H1 (cell line): ENCODE data around the gene TRIL. TPM values are rescaled to one million over a fixed set of nuclear protein-coding genes. Genes with fewer than 3 reads are reported as not detected.

Experiments
- CTCF ChIA-PET: fragments of 300-600 bp; sonication (Branson Sonifier 250); formaldehyde crosslinking; loops from one replicate; lab custom pipeline; 2021; ENCODE audit not compliant: partially characterized antibody; lab: Charles Lee
- POLR2A ChIA-PET: fragments of 300-600 bp; sonication (Branson Sonifier 250); formaldehyde crosslinking; loops from one replicate; lab custom pipeline; 2021; ENCODE audit warnings: inconsistent platforms; ENCODE audit not compliant: partially characterized antibody; lab: Charles Lee
- DNase-seq, 2 experiments: peaks; one replicate each; pipeline versions ENCODE4 v3.0.0 to v3.0.0-alpha.2; 2010 to 2022; ENCODE audit warnings: low spot score in 2 of 2, low read depth in 1 of 2, mixed read lengths in 1 of 2
- FAIRE-seq: peaks from 2 replicates; lab custom pipeline; 2011; peaks lifted over from hg19 to GRCh38; lab: Jason Lieb, UNC
- H2AFZ ChIP-seq: 2 replicates; pipeline ENCODE4 v1.8.1; 2012; ENCODE audit warnings: low read length, inconsistent platforms
- H2AK5ac ChIP-seq: 2 replicates; pipeline ENCODE4 v1.6.1; 2013; ENCODE audit warnings: low read depth, low read length
- H2BK120ac ChIP-seq: replicated peaks from 2 replicates; pipeline ENCODE3; 2013; ENCODE audit warnings: low read depth, low read length, inconsistent platforms
- H2BK12ac ChIP-seq: 2 replicates; pipeline ENCODE4 v1.6.1; 2013; ENCODE audit warnings: low read depth, low read length
- H2BK15ac ChIP-seq: 2 replicates; pipeline ENCODE4 v1.6.1; 2013; ENCODE audit warnings: low read length
- H2BK20ac ChIP-seq: 2 replicates; pipeline ENCODE4 v1.6.1; 2013; ENCODE audit warnings: low read length
- H2BK5ac ChIP-seq: 2 replicates; pipeline ENCODE4 v1.6.1; 2013; ENCODE audit warnings: low read depth, low read length
- H3K14ac ChIP-seq: 2 replicates; pipeline ENCODE4 v1.6.1; 2013; ENCODE audit warnings: inconsistent platforms; ENCODE audit not compliant: insufficient read length
- H3K18ac ChIP-seq: 2 replicates; pipeline ENCODE4 v1.6.1; 2013; ENCODE audit warnings: low read length; ENCODE audit errors: extremely low read depth
- H3K23ac ChIP-seq: 2 replicates; pipeline ENCODE4 v1.6.1; 2013; ENCODE audit warnings: inconsistent platforms; ENCODE audit not compliant: insufficient read length
- H3K23me2 ChIP-seq: 2 replicates; pipeline ENCODE4 v1.6.1; 2013; ENCODE audit warnings: low read depth, low read length
- H3K27ac ChIP-seq: 2 replicates; pipeline ENCODE4 v1.6.1; 2011; ENCODE audit warnings: low read depth, low read length, inconsistent platforms
- H3K27me3 ChIP-seq, 4 experiments: replicated peaks in 1 of 4; 1 replicate in 1 of 4; 2 replicates in 3 of 4; pipeline versions ENCODE4 v1.6.1 to v1.8.1; 2011 to 2013; ENCODE audit warnings: low read length in 3 of 4, mild to moderate bottlenecking in 3 of 4, inconsistent platforms in 2 of 4, mixed read lengths in 2 of 4, moderate library complexity in 1 of 4; ENCODE audit not compliant: control insufficient read depth in 3 of 4, insufficient read depth in 3 of 4; ENCODE audit errors: extremely low read depth in 1 of 4
- H3K36me3 ChIP-seq, 4 experiments: 2 replicates each; pipeline versions ENCODE4 v1.6.1 to v1.8.1; 2011 to 2013; ENCODE audit warnings: mild to moderate bottlenecking in 4 of 4, low read length in 3 of 4, moderate library complexity in 2 of 4, control low read depth in 1 of 4, inconsistent platforms in 1 of 4; ENCODE audit not compliant: insufficient read depth in 4 of 4, control insufficient read depth in 2 of 4
- H3K4ac ChIP-seq: replicated peaks from 2 replicates; pipeline ENCODE3; 2013; ENCODE audit warnings: low read length, low read depth, mixed read lengths, inconsistent platforms; ENCODE audit not compliant: insufficient read length
- H3K4me1 ChIP-seq, 4 experiments: replicated peaks in 1 of 4; 1 replicate in 1 of 4; 2 replicates in 3 of 4; pipeline versions ENCODE4 v1.6.1 to v1.8.1; 2011 to 2013; ENCODE audit warnings: low read length in 3 of 4, inconsistent platforms in 2 of 4, mixed read lengths in 1 of 4; ENCODE audit not compliant: insufficient read depth in 4 of 4, control insufficient read depth in 3 of 4
- H3K4me2 ChIP-seq, 2 experiments: 2 replicates each; pipeline versions ENCODE4 v1.6.1 to v1.8.1; 2011 to 2013; ENCODE audit warnings: low read depth in 2 of 2, low read length in 2 of 2, control low read depth in 1 of 2, inconsistent platforms in 1 of 2, mild to moderate bottlenecking in 1 of 2; ENCODE audit not compliant: insufficient read depth in 1 of 2
- H3K4me3 ChIP-seq, 4 experiments: fragments of 200-600, 300-600 bp in 1 of 4; sonication (generic), shearing (Covaris generic), sonication (Bioruptor Twin) in 1 of 4; 2 replicates each; pipeline versions ENCODE4 v1.5.1 to v1.8.1; 2011 to 2016; ENCODE audit warnings: low read length in 4 of 4, low read depth in 3 of 4, control low read depth in 2 of 4, inconsistent platforms in 2 of 4, mild to moderate bottlenecking in 2 of 4, mixed read lengths in 1 of 4, moderate library complexity in 1 of 4; ENCODE audit not compliant: insufficient read depth in 2 of 4; ENCODE audit errors: extremely low read depth in 1 of 4
- H3K56ac ChIP-seq: replicated peaks from 2 replicates; pipeline ENCODE3; 2013; ENCODE audit warnings: low read depth, mild to moderate bottlenecking, mixed read lengths, low read length, inconsistent platforms; ENCODE audit not compliant: insufficient read length
- H3K79me1 ChIP-seq: 2 replicates; pipeline ENCODE4 v1.6.1; 2013; ENCODE audit warnings: low read depth, low read length, control low read depth
- H3K79me2 ChIP-seq, 2 experiments: 2 replicates each; pipeline versions ENCODE4 v1.6.1 to v1.8.1; 2012 to 2013; ENCODE audit warnings: low read length in 2 of 2, mild to moderate bottlenecking in 2 of 2, inconsistent platforms in 1 of 2; ENCODE audit not compliant: insufficient read depth in 2 of 2, control insufficient read depth in 1 of 2
- H3K9ac ChIP-seq, 4 experiments: replicated peaks in 1 of 4; 1 replicate in 1 of 4; 2 replicates in 3 of 4; pipeline versions ENCODE4 v1.6.1 to v1.8.1; 2011 to 2013; ENCODE audit warnings: low read depth in 3 of 4, low read length in 3 of 4, control low read depth in 2 of 4, mild to moderate bottlenecking in 2 of 4, moderate library complexity in 2 of 4, inconsistent platforms in 1 of 4; ENCODE audit errors: extremely low read depth in 1 of 4
- H3K9me3 ChIP-seq, 2 experiments: 2 replicates each; pipeline versions ENCODE4 v1.6.1 to v1.8.1; 2012 to 2013; ENCODE audit warnings: mild to moderate bottlenecking in 2 of 2, moderate library complexity in 2 of 2, control low read depth in 1 of 2, inconsistent platforms in 1 of 2, low read depth in 1 of 2, low read length in 1 of 2, mixed read lengths in 1 of 2; ENCODE audit not compliant: insufficient read depth in 2 of 2
- H4K20me1 ChIP-seq, 2 experiments: replicated peaks in 1 of 2; 2 replicates each; pipeline versions ENCODE3 to v1.8.1; 2011 to 2013; ENCODE audit warnings: inconsistent platforms in 2 of 2, low read length in 2 of 2, mild to moderate bottlenecking in 1 of 2; ENCODE audit not compliant: insufficient read depth in 2 of 2, control insufficient read depth in 1 of 2
- H4K5ac ChIP-seq: 2 replicates; pipeline ENCODE4 v1.6.1; 2013; ENCODE audit warnings: low read length, low read depth, mixed read lengths, inconsistent platforms; ENCODE audit not compliant: insufficient read length
- H4K8ac ChIP-seq: 2 replicates; pipeline ENCODE4 v1.8.0; 2013; ENCODE audit warnings: mild to moderate bottlenecking, moderate library complexity, low read length, inconsistent platforms; ENCODE audit not compliant: insufficient read depth; ENCODE audit errors: extremely low read depth
- H4K91ac ChIP-seq: replicated peaks from 2 replicates; pipeline ENCODE3; 2013; ENCODE audit warnings: low read length, mixed read lengths, inconsistent platforms; ENCODE audit not compliant: insufficient read length
- ATF2 ChIP-seq: IDR thresholded peaks from 2 replicates; pipeline ENCODE4 v1.6.1; 2012; ENCODE audit warnings: low read length, inconsistent platforms
- BRCA1 ChIP-seq: IDR thresholded peaks from 2 replicates; pipeline ENCODE4 v1.6.1; 2012; ENCODE audit warnings: low read depth, low read length, improper control_type of control experiment
- CBX5 ChIP-seq: fragments of 300-800, 300-1000 bp; sonication (generic); IDR thresholded peaks from 2 replicates; pipeline ENCODE4 v1.7.1; 2016; ENCODE audit warnings: antibody characterized with exemption, low read length, low read depth
- CEBPB ChIP-seq: IDR thresholded peaks from 2 replicates; pipeline ENCODE4 v1.6.1; 2012; ENCODE audit warnings: low read depth, low read length
- EZH2 ChIP-seq: fragments of 200-600 bp; sonication (generic); IDR thresholded peaks from 2 replicates; pipeline ENCODE4 v1.7.1; 2012; ENCODE audit warnings: low read depth, mild to moderate bottlenecking, moderate library complexity, low read length, inconsistent platforms; ENCODE audit not compliant: severe bottlenecking
- POLR2A ChIP-seq, 2 experiments: IDR thresholded peaks; 1 replicate in 1 of 2; 2 replicates in 1 of 2; pipeline ENCODE4 v1.6.1; 2011; ENCODE audit warnings: low read depth in 2 of 2, low read length in 2 of 2, mild to moderate bottlenecking in 2 of 2; ENCODE audit errors: control extremely low read depth in 1 of 2
- SIRT6 ChIP-seq: IDR thresholded peaks from one replicate; pipeline ENCODE4 v1.7.1; 2012; ENCODE audit warnings: low read length, inconsistent platforms
- TAF1 ChIP-seq: IDR thresholded peaks from 2 replicates; pipeline ENCODE4 v1.6.1; 2011; ENCODE audit warnings: mild to moderate bottlenecking, low read depth, low read length
- WGBS, 2 experiments: shearing (Covaris generic) in 1 of 2; methylation state at CpG; one replicate each; pipeline versions ENCODE4 v1.1.6 to v1.1.7; 2013 to 2015; ENCODE audit warnings: low lambda C conversion rate in 2 of 2, mixed read lengths in 2 of 2, inconsistent platforms in 1 of 2, low coverage in 1 of 2, missing lambda C conversion rate in 1 of 2; ENCODE audit not compliant: insufficient replicate concordance in 2 of 2, insufficient coverage in 1 of 2, insufficient read length in 1 of 2; ENCODE audit errors: extremely low coverage in 1 of 2, missing lambda C conversion rate in 1 of 2; 5-methylcytosine and 5-hydroxymethylcytosine counted together
- polyA plus RNA-seq, 7 experiments: library from polyadenylated mRNA; depleted of rRNA in 3 of 7; stranded (reverse) in 5 of 7; unstranded in 2 of 7; fragments of >200 nt in 5 of 7; fragments of 200-250 nt in 2 of 7; gene quantifications; 1 replicate in 5 of 7; 2 replicates in 1 of 7; 4 replicates in 1 of 7; pipeline versions ENCODE4 v1.2.1 to v1.2.3, GENCODE V29; 2011 to 2013; ENCODE audit warnings: missing spikeins in 2 of 7, mixed read lengths in 2 of 7
- total RNA-seq: library from RNA; stranded (reverse); fragmentation: NEBNext Ultra II Directional; extraction: Animal tissue kit (Norgen Biotek cat#: 25700); gene quantifications from 2 replicates; pipeline ENCODE4 v1.2.1, GENCODE V29; 2021
- TF ChIP-seq, protein P1 (sequence below), 3 experiments: IDR thresholded peaks; 1 replicate in 2 of 3; 2 replicates in 1 of 3; pipeline versions ENCODE4 v1.5.1 to v1.6.1; 2011; ENCODE audit warnings: low read length in 3 of 3, mild to moderate bottlenecking in 3 of 3, inconsistent platforms in 2 of 3, low read depth in 1 of 3, moderate library complexity in 1 of 3; ENCODE audit not compliant: insufficient read depth in 1 of 3; ENCODE audit errors: control extremely low read depth in 1 of 3

The TRIL gene
- total and polyA plus RNA-seq, 2 of the 8 experiments (the other 6 are each of a cell fraction or from before 2014, with no cell fraction given), result 3.9 to 5.5 TPM

GRCh38 chr7:28956608-28957063 lies 1.5 kb downstream of the TRIL start:
- Histone ChIP-seq H2BK120ac (no peak overlapping the region), H3K9me3 (no peaks in the 10 kb centered on the region), H2BK20ac (peak overlapping the region; percentile 48; the same call in 1 of the 2 replicates), H3K4me2 (peak overlapping the region; percentile 72 to 93), H3K79me1 (no peaks in the 10 kb centered on the region), H2BK15ac (peak overlapping the region; percentile 89; the same call in 1 of the 2 replicates), H3K4me3 (peak overlapping the region; percentile 46 to 74 (median 62)), H3K36me3 (no peaks in the 10 kb centered on the region), H3K27me3 (peaks cover 11 to 46% (median 38%) of the 10 kb centered on the region in 4 experiments), H4K91ac (peak overlapping the region; percentile 25), H3K27ac (no peak overlapping the region), H3K23me2 (peaks cover 27% of the 10 kb centered on the region), H2AFZ (no peak overlapping the region), H3K14ac (no peak overlapping the region), H2BK5ac (peak overlapping the region; percentile 6; the same call in 1 of the 2 replicates), H4K8ac (peak overlapping the region; percentile 83; the same call in 1 of the 2 replicates), H3K23ac (no peak overlapping the region), H3K18ac (peak overlapping the region; percentile 83; the same call in 1 of the 2 replicates), H3K4ac (no peak overlapping the region), H3K4me1 (peaks cover 3 to 21% (median 16%) of the 10 kb centered on the region in 4 experiments), H3K56ac (no peak overlapping the region), H2BK12ac (peak overlapping the region; percentile 98; the same call in 1 of the 2 replicates), H4K5ac (no peak overlapping the region), H2AK5ac (no peak overlapping the region), H4K20me1 (peaks cover 0 to 3% of the 10 kb centered on the region in 2 experiments), H3K79me2 (no peaks in the 10 kb centered on the region), H3K9ac (peak overlapping the region in 3 of 4 experiments; percentile 12 to 43 (median 25); a peak in 4 of 7 replicates)
- ChIA-PET POLR2A (interaction anchor here (1.0 to 3.0 kb wide), 11 partner anchors 23 to 189 kb away, joined by 3 to 9 read pairs (median 4); partner anchors contain the start of gene CPVL), CTCF (interaction anchor here (0.6 to 34.2 kb wide), 56 partner anchors 8 to 608 kb away, joined by 3 to 576 read pairs (median 6); no protein-coding TSS in a partner anchor)
- peak in 1 of 2 experiments; percentile 84 for DNase-seq
- 2% methylated on average over 34 of the region's 39 CpGs; no CpG with 5 or more reads in 1 of the 2 experiments for WGBS, 2 experiments
- no peak for FAIRE-seq
- TF ChIP-seq BRCA1, result no peak
- no peak for TF ChIP-seq ATF2
- no peak for TF ChIP-seq TAF1
- TF ChIP-seq POLR2A (IDR thresholded peaks at IDR 0.05; ENCODE audit: control extremely low read depth in 1 of 2, low read depth in 2 of 2, low read length in 2 of 2), result no peak
- no peak for TF ChIP-seq EZH2
- no peak for TF ChIP-seq CBX5
- TF ChIP-seq, protein P1, sequence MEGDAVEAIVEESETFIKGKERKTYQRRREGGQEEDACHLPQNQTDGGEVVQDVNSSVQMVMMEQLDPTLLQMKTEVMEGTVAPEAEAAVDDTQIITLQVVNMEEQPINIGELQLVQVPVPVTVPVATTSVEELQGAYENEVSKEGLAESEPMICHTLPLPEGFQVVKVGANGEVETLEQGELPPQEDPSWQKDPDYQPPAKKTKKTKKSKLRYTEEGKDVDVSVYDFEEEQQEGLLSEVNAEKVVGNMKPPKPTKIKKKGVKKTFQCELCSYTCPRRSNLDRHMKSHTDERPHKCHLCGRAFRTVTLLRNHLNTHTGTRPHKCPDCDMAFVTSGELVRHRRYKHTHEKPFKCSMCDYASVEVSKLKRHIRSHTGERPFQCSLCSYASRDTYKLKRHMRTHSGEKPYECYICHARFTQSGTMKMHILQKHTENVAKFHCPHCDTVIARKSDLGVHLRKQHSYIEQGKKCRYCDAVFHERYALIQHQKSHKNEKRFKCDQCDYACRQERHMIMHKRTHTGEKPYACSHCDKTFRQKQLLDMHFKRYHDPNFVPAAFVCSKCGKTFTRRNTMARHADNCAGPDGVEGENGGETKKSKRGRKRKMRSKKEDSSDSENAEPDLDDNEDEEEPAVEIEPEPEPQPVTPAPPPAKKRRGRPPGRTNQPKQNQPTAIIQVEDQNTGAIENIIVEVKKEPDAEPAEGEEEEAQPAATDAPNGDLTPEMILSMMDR (IDR thresholded peaks at IDR 0.05; ENCODE audit: control extremely low read depth in 1 of 3, insufficient read depth in 1 of 3, low read depth in 1 of 3, low read length in 3 of 3), result peak in 2 of 3 experiments; percentile 77 to 89; a peak in 3 of 4 replicates
- no peak for TF ChIP-seq CEBPB
- no peak for TF ChIP-seq SIRT6
